ENCODE data around the gene ACTR8. TPM values are rescaled to one million over a fixed set of nuclear protein-coding genes. Genes with fewer than 3 reads are reported as not detected.

Gene ACTR8
- total RNA-seq, 6 donors from 2014 or later, result 16.2 to 29.7 (median 20.4) TPM

GRCh38 chr3:53913401-53913800 lies 31.4 kb upstream of the ACTR8 start:
- no peak for ATAC-seq (ENCODE audit: low FRiP score in 2 of 2)
- 87 to 94% methylated on average over 5 to 8 of the region's 8 CpGs for WGBS, 2 donors
- TF ChIP-seq POLR2A (IDR thresholded peaks at IDR 0.05) (no peak), POLR2AphosphoS5 (IDR thresholded peaks at IDR 0.05) (no peak)
- TF ChIP-seq, protein P1, sequence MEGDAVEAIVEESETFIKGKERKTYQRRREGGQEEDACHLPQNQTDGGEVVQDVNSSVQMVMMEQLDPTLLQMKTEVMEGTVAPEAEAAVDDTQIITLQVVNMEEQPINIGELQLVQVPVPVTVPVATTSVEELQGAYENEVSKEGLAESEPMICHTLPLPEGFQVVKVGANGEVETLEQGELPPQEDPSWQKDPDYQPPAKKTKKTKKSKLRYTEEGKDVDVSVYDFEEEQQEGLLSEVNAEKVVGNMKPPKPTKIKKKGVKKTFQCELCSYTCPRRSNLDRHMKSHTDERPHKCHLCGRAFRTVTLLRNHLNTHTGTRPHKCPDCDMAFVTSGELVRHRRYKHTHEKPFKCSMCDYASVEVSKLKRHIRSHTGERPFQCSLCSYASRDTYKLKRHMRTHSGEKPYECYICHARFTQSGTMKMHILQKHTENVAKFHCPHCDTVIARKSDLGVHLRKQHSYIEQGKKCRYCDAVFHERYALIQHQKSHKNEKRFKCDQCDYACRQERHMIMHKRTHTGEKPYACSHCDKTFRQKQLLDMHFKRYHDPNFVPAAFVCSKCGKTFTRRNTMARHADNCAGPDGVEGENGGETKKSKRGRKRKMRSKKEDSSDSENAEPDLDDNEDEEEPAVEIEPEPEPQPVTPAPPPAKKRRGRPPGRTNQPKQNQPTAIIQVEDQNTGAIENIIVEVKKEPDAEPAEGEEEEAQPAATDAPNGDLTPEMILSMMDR (IDR thresholded peaks at IDR 0.05), result no peak

DNA sequence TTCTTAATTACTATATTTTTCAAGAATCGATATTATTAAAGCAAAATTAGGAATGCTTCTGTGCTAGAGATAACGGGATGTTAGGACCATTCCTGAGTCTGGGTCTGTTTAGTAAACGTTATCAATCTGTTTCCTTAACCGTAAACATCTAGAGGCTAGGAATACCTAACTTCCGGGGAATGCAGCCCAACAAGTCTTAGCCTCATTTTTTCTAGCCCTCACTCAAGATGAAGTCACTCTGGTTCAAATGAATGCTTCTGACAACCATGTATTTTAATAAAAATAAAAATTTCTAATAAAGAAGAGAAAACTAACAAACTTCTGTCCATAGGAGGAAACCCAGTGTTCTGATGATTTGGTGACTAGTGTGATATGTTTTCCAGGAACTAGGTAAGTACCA lies 20.8 kb upstream of the ACTR8 start:
- no peak for ATAC-seq (ENCODE audit: low FRiP score in 2 of 2)
- 40 to 53% methylated on average over 5 of the region's 5 CpGs for WGBS, 2 donors
- no peaks in the 10 kb centered on the region for H3K36me3 ChIP-seq

More at GRCh38 chr3:53913401-53913800, 31.4 kb upstream of the ACTR8 start:
- no peaks in the 10 kb centered on the region for H3K4me1 ChIP-seq
- H3K4me3 ChIP-seq, result no peak overlapping the region
- no peaks in the 10 kb centered on the region for H3K9me3 ChIP-seq
- H3K27me3 ChIP-seq, result no peaks in the 10 kb centered on the region
- no peak overlapping the region for H3K27ac ChIP-seq
- no peak for DNase-seq
- H3K36me3 ChIP-seq, result no peaks in the 10 kb centered on the region

DNA sequence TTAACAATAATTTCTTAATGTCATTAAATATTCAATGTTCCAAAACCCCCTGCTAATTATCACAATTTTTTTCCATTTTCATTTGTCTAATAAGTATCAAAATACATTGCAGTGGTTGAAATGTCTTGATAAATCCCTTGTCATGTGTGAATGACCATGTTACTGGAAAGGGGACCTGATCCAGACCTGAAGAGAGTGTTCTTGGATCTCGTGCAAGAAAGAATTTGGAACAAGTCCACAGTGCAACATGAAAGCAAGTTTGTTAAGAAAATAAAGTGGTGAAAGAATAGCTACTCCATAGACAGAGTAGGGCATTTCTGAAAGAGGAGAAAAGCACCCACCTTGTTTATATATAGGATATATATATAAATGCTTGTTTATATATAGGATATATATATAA lies 20.1 kb upstream of the ACTR8 start:
- no peaks in the 10 kb centered on the region for H3K36me3 ChIP-seq
- WGBS, 2 donors, result 12 to 27% methylated on average over 1 of the region's 1 CpG
- DNase-seq (no peak), ATAC-seq (ENCODE audit: low FRiP score in 2 of 2) (no peak)
- H3K4me1 ChIP-seq, result no peaks in the 10 kb centered on the region
- H3K27ac ChIP-seq, result no peak overlapping the region
- no peak for TF ChIP-seq POLR2A (IDR thresholded peaks at IDR 0.05)
- TF ChIP-seq, protein P1 (IDR thresholded peaks at IDR 0.05), result no peak
- no peak for TF ChIP-seq EP300 (IDR thresholded peaks at IDR 0.05)
- no peak for TF ChIP-seq POLR2AphosphoS5 (IDR thresholded peaks at IDR 0.05)
- H3K4me3 ChIP-seq, result no peak overlapping the region
- no peaks in the 10 kb centered on the region for H3K27me3 ChIP-seq
- H3K9me3 ChIP-seq, result no peaks in the 10 kb centered on the region

More for the DNA sequence above, 20.8 kb upstream of the ACTR8 start:
- Histone ChIP-seq H3K4me1 (no peaks in the 10 kb centered on the region), H3K27me3 (no peaks in the 10 kb centered on the region), H3K9me3 (no peaks in the 10 kb centered on the region), H3K27ac (no peak overlapping the region), H3K4me3 (no peak overlapping the region)
- TF ChIP-seq POLR2A (IDR thresholded peaks at IDR 0.05) (no peak), POLR2AphosphoS5 (IDR thresholded peaks at IDR 0.05) (no peak), EP300 (IDR thresholded peaks at IDR 0.05) (no peak)
- TF ChIP-seq, protein P1 (IDR thresholded peaks at IDR 0.05), result no peak
- DNase-seq, result no peak

DNA sequence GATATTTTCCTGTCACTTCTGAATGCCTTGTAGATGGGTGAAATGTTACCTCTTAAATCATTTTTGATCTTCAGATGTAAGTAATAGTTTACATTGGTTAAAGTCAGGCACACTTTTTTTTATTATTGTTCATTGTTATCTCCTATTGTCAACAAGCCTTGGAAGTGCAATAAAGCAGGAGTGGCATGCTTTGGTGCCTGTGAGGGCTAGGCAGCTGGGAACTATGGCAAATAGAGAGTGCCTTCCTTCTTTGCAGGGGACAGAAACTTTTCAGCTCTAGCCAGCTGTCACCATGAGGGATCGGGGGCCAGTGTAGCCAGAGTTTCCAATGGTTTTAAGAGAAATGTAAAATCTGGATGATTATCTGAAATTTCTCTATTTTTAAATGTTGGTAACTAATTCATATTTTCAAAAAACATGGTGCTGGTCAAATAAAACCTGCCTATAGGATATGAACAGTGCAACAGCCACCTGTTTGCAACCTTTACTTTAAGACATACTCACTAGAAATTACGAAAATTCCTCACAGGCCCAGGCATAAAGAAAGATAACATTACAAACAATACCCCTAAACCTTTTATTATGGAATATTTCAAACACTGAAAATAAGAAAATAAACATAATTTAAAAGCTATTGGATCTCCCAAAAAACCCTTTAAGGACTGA lies 18.8 kb upstream of the ACTR8 start:
- Histone ChIP-seq H3K4me1 (no peaks in the 10 kb centered on the region), H3K4me3 (no peak overlapping the region), H3K27ac (no peak overlapping the region), H3K27me3 (no peaks in the 10 kb centered on the region), H3K36me3 (no peaks in the 10 kb centered on the region), H3K9me3 (no peaks in the 10 kb centered on the region)
- 90 to 92% methylated on average over 2 of the region's 2 CpGs for WGBS, 2 donors
- ATAC-seq (ENCODE audit: low FRiP score in 2 of 2) (no peak), DNase-seq (no peak)
- TF ChIP-seq, protein P1 (IDR thresholded peaks at IDR 0.05), result no peak
- TF ChIP-seq POLR2A (IDR thresholded peaks at IDR 0.05) (no peak), EP300 (IDR thresholded peaks at IDR 0.05) (no peak), POLR2AphosphoS5 (IDR thresholded peaks at IDR 0.05) (no peak)

DNA sequence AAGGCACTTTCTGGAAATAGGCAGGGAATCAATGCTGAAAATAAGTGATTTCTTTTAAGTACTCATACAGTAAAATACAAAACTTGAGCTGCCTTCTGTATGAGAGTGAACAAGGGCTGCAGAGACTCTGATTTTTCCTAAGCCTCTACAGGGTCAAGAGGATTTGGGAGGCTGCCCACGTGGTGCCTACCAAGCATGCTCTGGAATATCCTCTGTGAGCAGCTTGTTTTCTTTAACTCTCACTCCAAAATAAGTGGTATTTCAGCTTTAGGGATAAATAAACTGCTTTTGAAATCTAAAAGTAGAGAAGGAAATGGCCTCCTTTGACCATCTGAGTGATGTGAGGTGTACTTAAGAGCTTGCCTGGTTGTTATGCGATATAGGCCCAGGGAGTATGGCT lies 17.8 kb upstream of the ACTR8 start:
- no peaks in the 10 kb centered on the region for H3K27me3 ChIP-seq
- ATAC-seq (ENCODE audit: low FRiP score in 2 of 2), result no peak
- no peak for TF ChIP-seq POLR2AphosphoS5 (IDR thresholded peaks at IDR 0.05)

More for the DNA sequence above, 17.8 kb upstream of the ACTR8 start:
- no peak overlapping the region for H3K27ac ChIP-seq
- no peaks in the 10 kb centered on the region for H3K9me3 ChIP-seq
- peak in 1 of 2 donors; percentile 30 for DNase-seq
- no peaks in the 10 kb centered on the region for H3K4me1 ChIP-seq
- WGBS, 2 donors, result 42 to 48% methylated on average over 2 of the region's 2 CpGs
- no peaks in the 10 kb centered on the region for H3K36me3 ChIP-seq
- H3K4me3 ChIP-seq, result no peak overlapping the region

All from upper lobe of left lung (tissue), 6 donors.